Right ventricle myocardium inferior (tissue), 1 donor: ENCODE results near the gene GHSR. TPM values are rescaled to one million over a fixed set of nuclear protein-coding genes. Genes with fewer than 3 reads are reported as not detected.
A peak's percentile ranks its signal among the peaks of the same experiment; 100 is the strongest.

ENCODE experiments used
- ATAC-seq: fragments of 200-7000 bp; cut with Tn5 transposase; one replicate; pipeline ENCODE4 v1.9.1; 2020; ENCODE audit warnings: mild to moderate bottlenecking, moderate library complexity
- DNase-seq: peaks from one replicate; pipeline ENCODE4 v3.0.0; 2021; ENCODE audit errors: missing footprints
- intact Hi-C: fragments of 100-400 bp; cut with DNase I; formaldehyde crosslinking; loops from one replicate; pipeline ENCODE4 v1.11.0; 2022
- long read RNA-seq: library from polyadenylated mRNA; unstranded; transcript quantifications from one replicate; pipeline ENCODE4 v2.0.0, GENCODE V29; 2021
- total RNA-seq: library from RNA; stranded (reverse); fragmentation: NEBNext Ultra II Directional; extraction: Animal tissue kit (Norgen Biotek cat#: 25700); gene quantifications from one replicate; pipeline ENCODE4 v1.2.1, GENCODE V29; 2021
- donor health status: DM: no; HTN: yes; CAD: no; lungs with severe emphysema.

Gene GHSR
- not detected for total RNA-seq
- long read RNA-seq = 0 reads

DNA sequence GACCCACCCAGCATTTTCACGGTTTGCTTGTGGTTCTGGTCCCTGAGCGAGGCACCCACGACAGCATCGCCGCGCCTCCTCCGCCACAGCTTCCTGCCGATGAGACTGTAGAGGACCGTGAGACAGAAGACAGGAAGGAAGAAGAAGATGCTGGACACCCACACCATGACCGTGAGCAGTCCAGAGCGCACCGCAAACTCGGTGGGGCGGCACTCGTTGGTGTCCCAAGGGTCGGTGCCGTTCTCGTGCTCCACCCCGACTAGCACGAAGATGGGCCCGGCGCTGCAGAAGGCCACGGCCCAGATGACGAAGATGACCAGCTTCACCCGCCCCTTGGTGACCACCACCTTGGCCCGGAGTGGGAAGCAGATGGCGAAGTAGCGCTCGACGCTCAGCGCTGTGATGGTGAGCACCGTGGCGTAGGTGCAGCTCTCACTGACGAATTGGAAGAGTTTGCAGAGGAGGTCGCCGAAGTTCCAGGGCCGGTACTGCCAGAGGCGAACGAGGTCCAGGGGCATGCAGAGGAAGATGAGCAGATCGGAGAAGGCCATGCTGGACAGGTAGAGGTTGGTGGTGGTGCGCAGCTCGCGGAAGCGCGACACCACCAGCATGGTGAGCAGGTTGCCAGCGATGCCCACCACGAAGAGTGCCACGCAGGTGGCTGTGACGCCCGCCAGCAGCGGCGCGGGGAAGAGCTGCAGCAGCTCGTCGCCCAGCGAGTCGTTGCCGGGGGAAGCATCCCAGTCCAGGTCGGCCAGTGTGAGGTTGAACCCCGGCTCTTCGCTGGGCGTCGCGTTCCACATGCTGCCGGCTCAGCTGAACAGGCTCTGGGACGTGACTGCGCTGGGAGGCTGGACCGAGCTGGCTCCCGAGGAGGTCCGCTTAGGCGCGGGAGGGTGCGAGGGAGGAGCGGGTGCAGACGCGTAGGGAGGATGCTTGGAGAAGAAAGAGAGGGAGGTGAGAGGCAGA, at the start of gene GHSR:
TSS of gene GHSR (minus strand) at position 846 of the 969 bp plus-strand sequence. CDS start at position 803, 43 bp downstream.
- intact Hi-C loops = no loop called here
- DNase-seq = no peak
- ATAC-seq = no peak

GRCh38 chr3:172490198-172490669, 42.0 kb upstream of the GHSR start:
- intact Hi-C loops = loop anchor here (1.0 kb wide), 2 partner anchors 106 to 177 kb away; no protein-coding TSS in a partner anchor
- ATAC-seq (peak; percentile 65), DNase-seq (peak; percentile 87)

DNA sequence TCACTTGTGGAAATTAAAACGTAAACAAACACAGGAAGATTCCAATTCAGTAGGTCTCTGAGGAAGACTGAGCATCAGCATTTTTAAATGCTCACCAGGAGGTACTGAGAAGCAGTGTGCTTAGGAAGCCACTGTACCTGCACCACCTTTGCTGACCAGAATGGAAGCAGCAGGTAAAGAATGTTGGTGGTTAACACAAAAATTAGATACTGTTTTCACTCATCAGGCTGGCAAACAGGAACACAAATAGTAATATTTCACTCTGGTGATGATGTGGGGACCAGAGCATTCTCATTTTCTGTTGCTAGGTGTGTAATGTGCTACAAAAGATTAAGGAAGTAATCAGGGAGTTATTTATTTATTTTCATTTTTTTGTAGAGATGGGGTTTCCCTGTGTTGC, 29.9 kb upstream of the GHSR start:
- intact Hi-C loops = loop anchor here (10.0 kb wide), 2 partner anchors 113 to 143 kb away; no protein-coding TSS in a partner anchor
- ATAC-seq = no peak

DNA sequence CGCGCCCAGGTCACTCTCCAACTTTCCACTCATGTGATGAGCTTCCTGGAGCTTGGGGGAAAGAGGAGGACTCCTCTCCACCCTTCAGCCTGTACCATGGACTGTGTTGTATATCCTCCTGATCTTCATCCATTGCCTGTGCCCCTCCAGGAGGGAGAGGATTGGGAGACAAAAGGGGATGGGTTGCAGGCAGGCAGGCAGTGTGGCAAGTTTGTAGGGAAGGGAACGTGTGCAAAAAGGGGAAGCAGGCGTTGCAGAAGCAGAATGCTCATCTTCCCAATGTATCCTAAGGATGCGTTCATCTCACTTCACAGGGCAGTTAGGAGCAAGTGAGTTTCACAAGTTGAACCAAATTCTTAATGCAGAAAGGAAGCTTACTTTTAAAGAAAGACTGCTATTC, 28.1 kb upstream of the GHSR start:
- intact Hi-C loops = loop anchor here (10.0 kb wide), 2 partner anchors 112 to 142 kb away; no protein-coding TSS in a partner anchor
- ATAC-seq (no peak), DNase-seq (peak; percentile 42)

More for the DNA sequence above, 29.9 kb upstream of the GHSR start:
- no peak for DNase-seq

DNA sequence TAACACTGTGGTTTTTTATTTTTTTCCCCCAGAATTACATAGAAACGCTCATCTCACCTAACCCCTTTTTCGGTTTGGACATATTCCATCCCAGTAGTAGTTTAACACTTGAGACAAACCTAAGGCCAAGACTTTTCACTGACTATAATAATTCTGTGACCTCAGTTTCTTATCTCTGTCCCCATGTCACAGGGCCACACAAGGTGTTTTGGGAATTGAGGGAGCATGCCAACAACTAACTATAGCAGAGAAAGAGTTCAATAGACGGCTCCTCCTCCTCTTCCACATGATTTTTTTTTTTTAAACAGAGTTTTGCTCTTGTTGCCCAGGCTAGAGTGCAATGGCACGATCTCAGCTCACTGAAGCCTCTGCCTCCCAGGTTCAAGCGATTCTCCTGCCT, 27.4 kb upstream of the GHSR start:
- no peak for ATAC-seq
- intact Hi-C loops = loop anchor here (10.0 kb wide), 2 partner anchors 111 to 141 kb away; no protein-coding TSS in a partner anchor

GRCh38 chr3:172471903-172472302, 23.6 kb upstream of the GHSR start:
- no peak for DNase-seq
- ATAC-seq = no peak
- intact Hi-C loops = loop anchor here (10.0 kb wide), 2 partner anchors 107 to 137 kb away; no protein-coding TSS in a partner anchor

More for the DNA sequence above, 27.4 kb upstream of the GHSR start:
- no peak for DNase-seq

GRCh38 chr3:172470588-172470987, 22.3 kb upstream of the GHSR start:
- DNase-seq (no peak), ATAC-seq (no peak)
- intact Hi-C loops = loop anchor here (10.0 kb wide), 2 partner anchors 106 to 136 kb away; no protein-coding TSS in a partner anchor

DNA sequence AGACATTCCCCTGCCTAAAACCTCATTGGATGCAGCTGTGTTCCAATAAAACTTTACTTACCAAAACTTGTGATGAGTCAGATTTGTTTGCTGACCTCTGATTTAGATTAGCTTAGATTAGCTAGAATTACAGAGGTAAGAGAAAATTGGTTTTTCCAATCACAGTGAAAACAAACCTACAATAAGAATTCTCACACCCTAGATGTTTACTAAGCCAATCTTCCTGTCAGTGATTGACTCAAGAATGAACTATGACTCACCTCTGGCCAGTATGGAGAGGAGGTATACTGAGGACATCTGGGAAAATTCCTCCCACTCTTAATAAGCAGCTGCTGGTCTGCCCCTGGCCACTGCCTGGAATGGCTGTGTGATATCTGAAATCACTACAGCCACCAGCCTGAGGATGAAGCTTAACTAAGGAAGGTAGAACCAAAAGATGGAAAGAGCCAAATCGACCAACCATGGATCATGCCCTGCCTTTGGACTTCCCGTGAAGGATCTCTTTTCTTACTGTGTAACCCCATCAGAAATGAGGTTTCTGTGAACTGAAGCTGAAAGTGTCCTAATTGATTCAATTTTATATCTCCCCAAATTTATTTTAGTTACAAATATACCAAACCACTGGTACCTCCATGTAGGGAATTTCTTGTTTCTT, 19.0 kb upstream of the GHSR start:
- intact Hi-C loops = no loop called here
- DNase-seq (no peak), ATAC-seq (no peak)

DNA sequence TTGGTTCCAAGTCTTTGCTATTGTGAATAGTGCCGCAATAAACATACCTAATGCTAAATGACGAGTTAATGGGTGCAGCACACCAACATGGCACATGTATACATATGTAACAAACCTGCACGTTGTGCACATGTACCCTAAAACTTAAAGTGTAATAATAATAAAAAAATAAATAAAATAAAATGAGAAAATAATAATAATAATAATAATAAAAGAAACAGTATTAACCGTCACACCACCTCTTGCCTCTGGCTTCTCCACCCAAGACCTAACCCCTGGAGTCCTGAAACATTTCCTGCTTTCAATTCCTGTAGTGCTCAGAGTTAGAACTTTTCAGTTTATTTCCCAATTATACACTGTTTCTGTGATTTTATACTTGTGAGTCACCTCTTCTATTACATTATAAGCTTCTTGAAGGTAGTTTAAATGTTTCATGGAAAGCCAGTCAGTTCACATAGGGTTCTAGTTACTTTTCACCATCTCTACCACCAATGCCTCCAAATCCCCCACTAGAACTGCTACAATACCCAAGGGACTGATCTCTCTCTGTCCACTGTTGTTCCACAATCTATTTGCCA, 18.4 kb upstream of the GHSR start:
- ATAC-seq (no peak), DNase-seq (no peak)
- intact Hi-C loops = no loop called here

- intact Hi-C loops = no loop called here
- DNase-seq (no peak), ATAC-seq (no peak)
Observed at GRCh38 chr3:172465281-172465680, 17.0 kb upstream of the GHSR start.

DNA sequence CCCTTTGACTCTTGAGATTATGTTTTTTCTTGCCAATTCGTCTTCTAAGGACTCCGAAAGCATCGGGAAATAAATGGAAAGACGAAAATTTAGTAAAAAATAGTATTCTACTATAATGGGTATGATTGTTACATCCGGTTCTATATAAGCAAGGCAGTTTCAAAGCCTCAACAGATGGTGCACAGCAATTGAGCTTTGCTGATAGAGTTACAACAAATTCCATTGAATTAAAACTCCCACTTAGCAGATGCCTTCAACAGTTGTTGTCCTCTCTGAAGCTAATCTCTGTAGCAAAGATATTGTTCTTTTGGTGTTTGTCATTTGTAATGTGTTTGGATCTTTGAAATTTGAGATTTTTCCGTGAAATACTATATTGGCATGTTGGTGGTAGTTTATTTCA, 16.1 kb upstream of the GHSR start:
- no peak for ATAC-seq
- intact Hi-C loops = no loop called here
- DNase-seq = no peak

GRCh38 chr3:172461530-172462138, 13.4 kb upstream of the GHSR start:
- intact Hi-C loops = no loop called here
- ATAC-seq (no peak), DNase-seq (no peak)

GRCh38 chr3:172456404-172456803, 8.1 kb upstream of the GHSR start:
- no peak for ATAC-seq
- DNase-seq = no peak
- intact Hi-C loops = no loop called here

GRCh38 chr3:172454180-172454579, 5.9 kb upstream of the GHSR start:
- intact Hi-C loops = no loop called here
- DNase-seq (no peak), ATAC-seq (no peak)

GRCh38 chr3:172449466-172450149, 1.4 kb upstream of the GHSR start:
- intact Hi-C loops = no loop called here
- peak; percentile 26 for ATAC-seq
- no peak for DNase-seq

GRCh38 chr3:172448661-172449465, 607 bp upstream of the GHSR start:
- DNase-seq (no peak), ATAC-seq (no peak)
- intact Hi-C loops = no loop called here

DNA sequence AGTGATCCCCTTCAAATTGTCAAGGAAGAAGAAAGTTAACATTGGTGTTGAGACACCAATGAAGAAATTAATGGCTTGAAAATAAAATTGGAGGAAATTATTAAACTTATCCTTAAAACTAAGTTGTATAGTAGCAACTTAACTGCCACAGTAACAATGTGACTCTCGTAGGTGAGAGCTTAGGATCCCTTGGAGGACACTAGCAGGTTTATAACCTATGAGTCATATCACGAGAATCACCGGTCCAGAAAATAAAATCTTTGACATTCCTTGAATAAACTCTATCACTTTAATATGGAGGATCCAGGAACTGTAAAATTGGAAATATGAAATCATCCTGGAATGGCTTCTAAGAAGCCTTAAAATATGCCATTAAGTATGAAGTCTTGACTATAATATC, 2.1 kb downstream of the GHSR start:
- ATAC-seq (no peak), DNase-seq (no peak)
- intact Hi-C loops = no loop called here
